HEK293 (cell line): Measurements from ENCODE around the gene FHAD1.

ENCODE experiments used
- CTCF ChIP-seq: fragments of 450-650 bp; formaldehyde crosslinking; IDR thresholded peaks from 2 replicates; pipeline ENCODE4 v1.5.1; 2016; ENCODE audit warnings: missing biosample characterization, missing genetic modification characterization
- KLF17 ChIP-seq: fragments of 450-650 bp; formaldehyde crosslinking; IDR thresholded peaks from 2 replicates; pipeline ENCODE4 v1.5.1; 2016; ENCODE audit warnings: missing biosample characterization, missing genetic modification characterization
- OSR2 ChIP-seq: fragments of 450-650 bp; formaldehyde crosslinking; IDR thresholded peaks from 2 replicates; pipeline ENCODE4 v1.5.1; 2016; ENCODE audit warnings: missing biosample characterization, missing genetic modification characterization
- PBX3 ChIP-seq: sonication (generic); formaldehyde crosslinking; IDR thresholded peaks from 2 replicates; pipeline ENCODE4 v1.8.1; 2022; ENCODE audit warnings: mild to moderate bottlenecking, moderate library complexity, missing genetic modification reagents
- ZBTB49 ChIP-seq: fragments of 450-650 bp; formaldehyde crosslinking; IDR thresholded peaks from 2 replicates; pipeline ENCODE4 v1.5.1; 2016; ENCODE audit warnings: missing biosample characterization, missing genetic modification characterization, low read depth
- ZFP3 ChIP-seq: fragments of 450-650 bp; formaldehyde crosslinking; IDR thresholded peaks from 2 replicates; pipeline ENCODE4 v1.5.1; 2016; ENCODE audit warnings: low read depth, missing biosample characterization, missing genetic modification characterization
- ZIC2 ChIP-seq: fragments of 450-650 bp; formaldehyde crosslinking; IDR thresholded peaks from 2 replicates; pipeline ENCODE4 v1.5.1; 2016; ENCODE audit warnings: missing biosample characterization, missing genetic modification characterization
- ZNF629 ChIP-seq: fragments of 450-650 bp; formaldehyde crosslinking; IDR thresholded peaks from 2 replicates; pipeline ENCODE4 v1.5.1; 2017; ENCODE audit warnings: missing biosample characterization, missing genetic modification characterization
- ZNF654 ChIP-seq: fragments of 450-650 bp; formaldehyde crosslinking; IDR thresholded peaks from 2 replicates; pipeline ENCODE4 v1.5.1; 2016; ENCODE audit warnings: low read depth, missing biosample characterization, missing genetic modification characterization
- ZNF768 ChIP-seq: fragments of 450-650 bp; formaldehyde crosslinking; IDR thresholded peaks from 2 replicates; pipeline ENCODE4 v1.5.1; 2018; ENCODE audit warnings: missing biosample characterization, mild to moderate bottlenecking, missing genetic modification characterization
- ZNF843 ChIP-seq: fragments of 450-650 bp; formaldehyde crosslinking; IDR thresholded peaks from 2 replicates; pipeline ENCODE4 v1.5.1; 2016; ENCODE audit warnings: missing biosample characterization, missing genetic modification characterization
- ZSCAN30 ChIP-seq: fragments of 450-650 bp; IDR thresholded peaks from 2 replicates; pipeline ENCODE4 v1.5.1; 2018; ENCODE audit warnings: missing biosample characterization, mild to moderate bottlenecking, missing genetic modification characterization, moderate library complexity

- TF ChIP-seq ZFP3 (tag by site-specific recombination) (no peak), OSR2 (no peak), CTCF (tag by site-specific recombination) (no peak), ZNF843 (tag by site-specific recombination) (no peak), ZBTB49 (tag by site-specific recombination) (no peak), ZNF768 (no peak), ZSCAN30 (no peak), ZNF629 (tag by site-specific recombination) (no peak), ZIC2 (tag by site-specific recombination) (no peak), ZNF654 (no peak), PBX3 (CRISPR knock-in tag) (no peak), KLF17 (no peak)
These were observed 42.2 kb downstream of the FHAD1 start for GRCh38 chr1:15289251-15289651.
